Measurements from ENCODE around the gene ULK4.
A peak's percentile ranks its signal among the peaks of the same experiment; 100 is the strongest.

ULK4 gene

GRCh38 chr3:41219424-41219823 is 742.5 kb downstream of the ULK4 start:
- no peak for DNase-seq (ENCODE audit: low spot score)

- DNase-seq (ENCODE audit: low spot score) = no peak
Measured at GRCh38 chr3:41216993-41217392, 744.9 kb downstream of the ULK4 start.

DNA sequence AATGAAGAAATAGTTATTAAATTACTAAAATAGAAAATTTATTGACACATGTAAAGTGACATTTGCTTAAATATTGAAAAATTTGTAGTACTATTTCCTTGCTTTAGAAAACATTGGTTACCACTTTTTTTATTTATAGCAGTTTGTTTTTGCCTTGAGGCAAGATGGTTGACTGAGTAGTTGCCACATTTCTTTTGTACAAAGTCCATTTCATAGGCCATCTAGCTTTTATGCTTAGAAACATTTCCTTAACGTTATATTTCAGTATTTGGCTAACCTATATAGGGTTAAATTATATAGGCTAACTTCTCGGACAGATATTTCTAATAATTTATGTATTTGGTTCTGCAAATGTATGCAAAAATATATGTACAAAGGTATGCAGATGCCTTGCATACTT is 745.5 kb downstream of the ULK4 start:
- DNase-seq (ENCODE audit: low spot score) = no peak

DNA sequence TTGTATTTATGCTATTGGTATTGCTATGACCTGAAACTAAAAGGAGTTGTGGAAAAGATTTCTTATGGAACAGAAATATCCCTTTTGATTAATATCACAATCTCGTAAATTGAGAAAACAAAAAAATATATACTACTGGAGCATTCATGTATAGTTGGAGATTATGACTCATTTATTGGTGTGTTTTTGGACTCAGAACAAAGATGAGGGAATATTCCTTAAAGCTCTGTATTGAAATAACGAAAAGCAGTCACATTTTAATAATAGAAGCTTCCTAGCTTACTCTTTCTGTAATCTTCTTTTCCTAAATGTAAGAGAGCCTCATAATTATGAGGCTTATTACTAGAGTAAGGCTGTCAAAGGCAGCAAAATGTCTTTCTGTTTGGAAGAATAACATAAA is 748.3 kb downstream of the ULK4 start:
- no peak for DNase-seq (ENCODE audit: low spot score)

DNA sequence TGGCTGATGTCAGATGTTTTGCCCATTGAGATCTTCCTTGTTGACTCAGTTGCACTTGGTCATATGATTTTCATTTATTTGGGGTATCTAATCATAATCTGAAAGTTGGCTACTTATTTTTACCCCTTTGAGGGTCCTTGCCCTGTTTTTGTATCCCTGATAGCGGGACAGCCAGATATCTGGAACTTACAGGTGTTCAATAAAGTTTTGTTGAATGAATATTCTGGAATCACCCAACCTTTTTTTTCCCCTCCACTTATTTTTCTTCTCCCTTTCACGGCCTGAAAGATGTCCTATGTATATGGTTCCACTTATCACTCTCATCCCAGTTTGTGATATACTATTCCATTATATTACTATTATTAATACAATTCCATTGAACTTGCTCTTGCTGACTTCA is 749.8 kb downstream of the ULK4 start:
- no peak for DNase-seq (ENCODE audit: low spot score)

GRCh38 chr3:41210966-41211365 is 750.9 kb downstream of the ULK4 start:
- DNase-seq (ENCODE audit: low spot score) = no peak

DNA sequence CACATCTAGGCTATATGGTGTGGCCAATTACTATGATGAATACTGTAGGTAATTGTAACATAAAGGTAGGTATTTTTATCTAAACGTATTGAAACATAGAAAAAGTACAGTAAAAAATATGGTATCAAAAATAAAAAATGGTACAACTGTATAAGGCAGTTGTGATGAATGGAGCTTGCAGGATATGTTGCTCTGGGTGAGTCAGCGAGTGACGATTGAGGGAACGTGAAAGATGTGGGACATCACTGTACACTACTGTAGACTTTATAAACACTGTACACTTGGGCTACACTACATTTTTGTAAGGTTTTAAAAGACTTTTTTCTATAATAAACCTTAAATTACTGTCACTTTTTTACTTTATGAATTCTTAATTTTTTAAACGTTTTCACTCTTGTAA is 752.3 kb downstream of the ULK4 start:
- DNase-seq (ENCODE audit: low spot score) = no peak

DNA sequence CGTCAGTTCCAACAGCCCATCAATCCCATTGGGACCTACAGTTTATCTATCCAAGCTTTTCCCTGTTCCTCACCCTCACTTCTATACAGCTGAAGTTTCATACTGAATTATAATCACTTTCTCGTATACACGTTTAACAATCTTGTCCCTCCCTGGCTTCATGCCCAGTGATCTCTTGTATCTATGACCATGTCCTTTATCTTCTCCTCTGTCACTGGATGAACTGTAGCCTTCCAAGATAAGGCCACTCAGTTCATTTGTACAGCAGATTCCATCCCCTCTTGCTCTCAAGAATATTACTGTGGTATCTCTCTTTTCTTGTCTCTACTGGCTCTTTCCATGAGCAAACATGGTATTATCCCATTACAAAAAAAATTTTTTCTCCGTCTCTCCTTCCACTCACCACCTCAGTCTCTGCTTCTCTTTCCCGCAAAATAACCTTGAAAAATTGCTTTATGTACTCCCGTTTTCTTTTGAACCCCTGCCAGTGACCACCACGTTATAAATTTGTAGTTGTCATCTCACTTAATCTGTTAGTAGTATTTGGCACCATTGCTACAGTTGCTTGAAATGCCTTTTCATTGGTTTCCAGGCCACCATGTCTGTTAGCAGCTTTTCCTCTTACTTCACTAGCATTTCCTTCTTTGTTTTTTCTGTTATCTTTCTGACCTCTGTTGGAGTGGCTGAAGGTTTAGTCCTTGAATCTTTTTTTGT is 753.2 kb downstream of the ULK4 start:
- DNase-seq (ENCODE audit: low spot score) = no peak

GRCh38 chr3:41207355-41207754 is 754.5 kb downstream of the ULK4 start:
- DNase-seq (ENCODE audit: low spot score) = no peak

GRCh38 chr3:41205591-41205990 is 756.3 kb downstream of the ULK4 start:
- no peak for DNase-seq (ENCODE audit: low spot score)

- DNase-seq (ENCODE audit: low spot score) = no peak
Measured at GRCh38 chr3:41204369-41204768, 757.5 kb downstream of the ULK4 start.

- DNase-seq (ENCODE audit: low spot score) = no peak
Measured at GRCh38 chr3:41202834-41203345, 759.0 kb downstream of the ULK4 start.

DNA sequence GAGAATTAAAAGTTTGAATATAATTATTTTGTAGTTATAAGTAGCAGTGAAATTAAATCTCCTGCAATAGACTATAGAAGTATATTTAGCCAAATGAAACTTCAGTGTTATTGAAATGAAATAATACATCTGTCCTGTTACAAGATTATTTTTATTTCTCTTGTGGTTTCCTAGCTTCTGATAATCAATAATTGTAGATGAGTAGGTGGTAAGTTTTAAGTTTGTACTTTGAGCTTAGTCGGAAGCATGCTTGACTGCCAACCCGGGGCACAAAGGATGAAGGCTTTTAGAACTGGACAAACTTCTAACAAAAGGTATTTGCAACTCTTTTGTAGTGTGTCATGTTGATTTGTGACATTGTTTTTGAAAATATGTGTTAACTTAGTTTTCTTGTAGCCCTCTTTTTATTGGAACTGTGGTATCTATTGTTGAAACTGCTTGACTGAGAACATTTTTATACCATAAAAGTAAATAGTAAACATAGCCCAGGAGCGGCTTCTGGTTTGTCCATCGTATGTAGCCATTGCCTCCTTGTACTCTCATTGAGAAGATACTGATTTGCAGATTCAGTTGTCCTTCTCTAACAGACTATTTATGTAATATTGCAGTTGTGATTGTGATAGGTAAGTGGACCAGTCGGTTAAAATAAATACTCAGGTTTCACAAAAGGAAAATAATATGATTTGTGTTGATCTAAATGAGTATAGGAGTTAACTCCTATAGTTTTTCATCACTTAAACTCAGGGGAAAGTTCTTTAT is 759.6 kb downstream of the ULK4 start:
- DNase-seq (ENCODE audit: low spot score) = no peak

- peak; percentile 5 for DNase-seq (ENCODE audit: low spot score)
Measured at GRCh38 chr3:41200669-41201021, 761.3 kb downstream of the ULK4 start.

DNA sequence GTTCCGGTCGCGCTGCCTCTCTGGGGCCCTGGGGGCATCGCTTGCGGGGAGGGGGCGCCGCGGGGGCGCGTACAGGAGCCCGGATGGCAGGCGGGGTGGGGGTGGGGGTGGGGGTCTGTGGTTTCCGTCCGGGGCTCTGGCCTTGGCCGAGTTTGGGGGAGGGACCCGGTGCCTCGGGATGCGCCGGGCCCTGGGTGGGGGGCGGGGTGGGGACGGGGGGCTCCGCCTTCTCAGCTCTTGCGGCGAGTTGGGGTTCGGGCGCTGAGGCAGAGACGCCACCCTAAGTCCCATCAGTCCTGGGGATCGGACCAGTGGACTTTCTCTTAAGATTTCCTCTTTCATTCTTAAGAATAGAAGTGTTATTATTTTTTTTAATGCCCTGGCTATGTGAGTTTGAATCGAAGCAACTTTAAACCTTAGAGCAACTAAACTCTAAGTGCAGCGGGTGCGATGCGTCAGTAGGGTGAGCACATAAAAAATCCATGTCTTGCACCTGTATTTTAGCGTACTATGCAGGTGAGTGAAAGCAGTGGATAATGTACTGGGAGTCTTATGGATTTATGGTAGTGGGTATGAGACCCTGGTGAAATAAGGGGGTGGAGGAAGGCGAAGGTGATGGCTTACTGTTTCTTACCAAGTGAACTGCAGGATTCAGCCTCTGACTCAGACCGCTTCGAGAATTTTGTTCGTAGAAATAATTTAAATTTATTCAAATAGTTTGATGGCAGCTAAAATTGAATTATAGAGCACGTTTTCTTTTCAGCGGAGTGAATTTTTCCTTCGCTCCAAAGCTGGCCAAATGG is 761.8 kb downstream of the ULK4 start:
- peak; percentile 70 for DNase-seq (ENCODE audit: low spot score)

GRCh38 chr3:41198950-41199865 is 762.7 kb downstream of the ULK4 start, which contains the start of gene CTNNB1:
CTNNB1 (plus strand) TSS chr3:41199505; CDS start chr3:41224069, 24,564 bp downstream.
- peak; percentile 83 for DNase-seq (ENCODE audit: low spot score)

- no peak for DNase-seq (ENCODE audit: low spot score)
Measured at GRCh38 chr3:41198526-41198925, 763.4 kb downstream of the ULK4 start.

DNA sequence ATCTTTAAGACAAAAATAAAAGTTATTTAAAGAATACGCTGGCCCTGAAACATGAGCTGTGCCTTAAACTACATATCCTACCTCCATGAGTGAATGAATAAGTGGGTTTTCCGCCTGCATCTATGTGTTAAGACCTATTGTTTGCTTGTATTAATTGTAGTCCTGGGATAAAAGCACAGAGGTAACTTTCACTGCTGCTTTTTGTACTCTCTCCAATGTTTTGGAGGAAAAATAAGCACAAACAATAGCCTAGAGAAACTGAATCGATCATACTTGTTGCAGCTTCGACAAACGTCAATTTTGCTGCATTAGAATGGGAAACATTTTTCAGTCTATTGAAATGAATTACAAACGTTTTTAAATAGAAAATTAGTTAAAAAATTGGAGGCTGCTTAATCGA is 763.9 kb downstream of the ULK4 start:
- DNase-seq (ENCODE audit: low spot score) = no peak

Data from germinal center (tissue), 1 donor.